A673 (cell line): ENCODE measurements around the gene SDCCAG8.

Source experiments
- CTCF ChIP-seq: fragments of 300-800, 200-600 bp; sonication (generic); conservative IDR thresholded peaks from 2 replicates; pipeline ENCODE4 v1.5.1; 2017; ENCODE audit warnings: low read depth, mild to moderate bottlenecking, antibody characterized with exemption, low read length, moderate library complexity, mixed read lengths
- EZH2 ChIP-seq: fragments of 200-600 bp; sonication (generic); IDR thresholded peaks from 2 replicates; pipeline ENCODE4 v1.6.1; 2017; ENCODE audit warnings: borderline replicate concordance, low read depth, mild to moderate bottlenecking, mixed read lengths, antibody characterized with exemption, low read length; ENCODE audit not compliant: poor library complexity, severe bottlenecking

GRCh38 chr1:243455760-243456651 lies 200.2 kb downstream of the SDCCAG8 start:
- TF ChIP-seq CTCF (no peak), EZH2 (no peak)
